HG03196 (cell line): ENCODE data around the gene ERG.

Experiments
- ATAC-seq: cut with Tn5 transposase; IDR thresholded peaks from one replicate; pipeline ENCODE4 v1.9.1; 2021; ENCODE audit not compliant: unreplicated experiment

ERG gene

DNA sequence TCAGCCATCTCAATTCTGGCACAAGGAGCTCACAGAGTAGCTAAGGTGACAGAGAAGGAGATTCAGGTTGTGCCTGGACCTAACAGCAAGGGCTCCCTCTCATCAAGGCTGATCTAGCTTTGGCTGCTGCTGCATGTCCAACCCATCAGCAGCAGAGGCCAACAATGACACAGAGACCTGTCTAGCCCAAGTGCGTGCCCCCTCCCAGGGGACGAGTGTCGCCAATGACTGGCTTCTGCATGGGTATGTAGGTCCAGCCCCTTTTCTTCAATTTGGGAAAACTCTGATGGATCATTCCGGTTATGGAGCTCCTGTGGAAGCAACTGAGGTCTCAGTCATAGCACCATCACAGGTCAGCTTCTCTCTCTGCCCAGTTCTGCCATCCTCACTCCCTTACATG lies 158.1 kb downstream of the ERG start:
- ATAC-seq, result no peak

DNA sequence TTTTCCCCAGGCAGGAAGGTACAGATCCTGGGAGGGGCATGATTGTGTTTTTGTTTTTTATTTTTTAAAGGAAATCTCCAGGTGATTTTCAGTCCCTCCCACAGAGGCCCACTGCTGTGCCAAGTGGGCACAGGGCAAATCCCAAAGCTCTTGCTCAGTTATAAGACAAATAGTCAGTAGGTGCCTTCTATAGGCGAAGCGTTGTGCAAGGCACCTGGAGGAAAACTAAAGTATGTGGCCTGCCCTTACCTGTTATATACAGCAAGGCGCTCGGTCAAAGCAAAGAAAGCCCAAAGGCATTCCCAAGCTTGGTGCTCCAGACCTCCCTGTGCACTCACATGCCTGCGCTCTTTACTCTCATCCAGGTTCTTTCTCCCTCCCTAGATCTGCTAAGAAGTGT lies 160.5 kb downstream of the ERG start:
- no peak for ATAC-seq

DNA sequence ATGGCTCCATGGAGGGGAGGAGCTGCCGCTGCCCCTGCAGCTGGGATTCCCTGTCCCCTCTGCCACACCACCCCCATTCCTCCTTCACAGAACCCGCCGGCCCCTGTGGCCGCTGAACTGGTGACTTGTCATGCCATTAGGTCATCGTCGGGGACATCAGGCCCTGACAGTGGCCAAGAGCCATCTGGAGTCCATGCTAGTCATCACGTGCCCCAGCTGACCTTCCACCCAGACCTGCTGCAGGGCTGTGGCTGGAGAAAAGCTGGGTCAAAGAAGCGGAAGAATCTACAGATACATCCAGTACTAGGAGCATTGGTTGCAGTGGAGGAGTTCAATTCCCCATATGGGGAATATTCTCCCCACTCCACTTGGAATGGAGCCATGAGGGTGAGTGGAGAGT lies 163.4 kb downstream of the ERG start:
- no peak for ATAC-seq

DNA sequence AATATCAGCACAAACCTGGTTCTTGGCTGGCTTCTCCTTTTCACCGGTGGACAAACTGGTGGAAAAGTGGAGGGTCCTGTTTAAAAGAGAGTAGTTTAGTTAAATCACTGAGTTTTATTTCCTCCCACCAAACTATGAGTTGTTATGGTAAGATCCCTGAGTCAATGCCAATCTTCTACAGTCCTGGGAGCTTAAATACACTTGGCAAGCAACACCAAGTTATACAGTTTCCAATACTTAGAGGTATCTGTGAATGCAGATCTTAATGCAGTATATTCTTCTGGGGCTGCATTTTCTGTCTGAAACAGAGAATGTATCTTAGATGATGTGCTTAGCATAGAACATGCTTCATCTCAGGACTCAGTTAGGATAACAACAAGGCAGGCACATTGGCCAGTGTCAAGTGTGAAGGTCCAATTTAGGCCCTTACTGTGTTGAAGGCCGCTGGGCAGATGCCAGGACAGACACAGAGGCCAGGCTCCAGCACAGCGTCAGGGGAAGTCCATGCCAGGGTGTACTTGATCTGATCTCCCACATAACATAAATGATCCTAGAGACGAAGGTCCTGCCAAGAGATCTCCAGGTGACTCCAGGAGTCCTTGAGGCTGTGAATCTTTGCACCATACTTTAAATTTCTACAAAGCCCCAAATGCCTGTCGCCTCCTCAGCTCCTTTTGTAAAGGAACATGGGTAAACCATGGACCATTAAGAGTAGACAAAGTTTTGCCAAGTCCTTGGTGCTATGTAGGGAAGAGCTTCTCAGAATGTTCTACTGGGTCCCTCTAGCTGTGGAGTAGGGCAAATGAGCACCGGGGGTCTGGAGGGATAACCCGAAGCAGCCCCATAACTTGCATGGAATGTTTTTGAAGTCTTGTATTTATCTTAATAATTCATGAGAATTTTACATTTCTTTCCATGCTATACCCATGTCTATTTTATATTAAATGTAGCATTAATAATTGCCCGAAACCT lies 164.7 kb downstream of the ERG start:
- no peak for ATAC-seq

DNA sequence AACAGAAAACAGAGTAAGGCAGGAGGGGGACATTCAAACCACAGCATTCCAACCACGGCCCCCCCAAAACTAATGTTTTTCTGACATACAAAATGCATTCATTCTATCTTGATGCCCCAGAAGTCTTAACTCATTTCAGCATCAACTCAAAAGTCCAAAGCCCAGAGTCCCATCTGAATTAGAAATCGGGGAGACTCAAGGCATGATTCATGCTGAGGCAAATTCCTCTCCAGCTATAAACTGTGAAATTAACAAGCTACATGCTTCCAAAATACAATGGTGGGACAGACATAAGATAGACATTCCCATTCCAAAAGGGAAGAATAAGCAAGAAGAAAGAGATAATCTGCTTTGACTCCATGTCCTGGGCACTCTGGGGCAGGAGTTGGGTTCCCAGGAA lies 167.6 kb downstream of the ERG start:
- ATAC-seq, result no peak
